ENCODE data around the gene EFNA1.

Gene EFNA1

GRCh38 chr1:155172732-155173477, 45.2 kb downstream of the EFNA1 start, which contains the start of gene KRTCAP2:
Gene KRTCAP2, minus strand, starts transcription at chr1:155173304. Its CDS starts 80 bp downstream, at chr1:155173224.
- H3K27ac ChIP-seq (ENCODE audit: low read length): peak within 1 kb of the TSS; percentile 97
- peaks cover 1 to 29% of the 10 kb centered on the region in 2 donors for H3K4me1 ChIP-seq (ENCODE audit: control insufficient read depth in 1 of 2, insufficient read depth in 2 of 2, low read length in 2 of 2)
- H3K9me3 ChIP-seq (ENCODE audit: control insufficient read depth in 1 of 2, low read length in 2 of 2): no peaks in the 10 kb centered on the region
- H3K27me3 ChIP-seq (ENCODE audit: low read depth, low read length): peaks cover 11% of the 10 kb centered on the region
- H3K36me3 ChIP-seq (ENCODE audit: control insufficient read depth in 1 of 2, insufficient read depth in 2 of 2, low read length in 2 of 2): peaks cover 17 to 26% of the 10 kb centered on the region in 2 donors
- peak within 1 kb of the TSS; percentile 77 to 80 for H3K4me3 ChIP-seq (ENCODE audit: low read depth in 1 of 2, low read length in 2 of 2)

GRCh38 chr1:155173478-155174323, 46.0 kb downstream of the EFNA1 start, which contains the start of gene TRIM46:
Gene TRIM46, plus strand, starts transcription at chr1:155173849. Its CDS starts 118 bp downstream, at chr1:155173967.
- H3K9me3 ChIP-seq (ENCODE audit: control insufficient read depth in 1 of 2, low read length in 2 of 2): no peaks in the 10 kb centered on the region
- H3K36me3 ChIP-seq (ENCODE audit: control insufficient read depth in 1 of 2, insufficient read depth in 2 of 2, low read length in 2 of 2): peaks cover 16 to 24% of the 10 kb centered on the region in 2 donors
- peak within 1 kb of the TSS; percentile 77 to 80 for H3K4me3 ChIP-seq (ENCODE audit: low read depth in 1 of 2, low read length in 2 of 2)
- H3K27me3 ChIP-seq (ENCODE audit: low read depth, low read length): peaks cover 11% of the 10 kb centered on the region
- H3K27ac ChIP-seq (ENCODE audit: low read length): peak within 1 kb of the TSS; percentile 97
- peaks cover 0 to 26% of the 10 kb centered on the region in 2 donors for H3K4me1 ChIP-seq (ENCODE audit: control insufficient read depth in 1 of 2, insufficient read depth in 2 of 2, low read length in 2 of 2)

- H3K36me3 ChIP-seq (ENCODE audit: control insufficient read depth in 1 of 2, insufficient read depth in 2 of 2, low read length in 2 of 2): peaks cover 7 to 15% of the 10 kb centered on the region in 2 donors
- peak overlapping the region in 1 of 2 donors; percentile 77 for H3K4me3 ChIP-seq (ENCODE audit: low read depth in 1 of 2, low read length in 2 of 2)
- H3K9me3 ChIP-seq (ENCODE audit: control insufficient read depth in 1 of 2, low read length in 2 of 2): no peaks in the 10 kb centered on the region
- H3K4me1 ChIP-seq (ENCODE audit: control insufficient read depth in 1 of 2, insufficient read depth in 2 of 2, low read length in 2 of 2): peaks cover 0 to 26% of the 10 kb centered on the region in 2 donors
- no peak overlapping the region for H3K27ac ChIP-seq (ENCODE audit: low read length)
- H3K27me3 ChIP-seq (ENCODE audit: low read depth, low read length): peaks cover 11% of the 10 kb centered on the region
Observed at GRCh38 chr1:155174324-155175280, 46.9 kb downstream of the EFNA1 start.

- Histone ChIP-seq H3K4me1 (ENCODE audit: control insufficient read depth in 1 of 2, insufficient read depth in 2 of 2, low read length in 2 of 2) (peaks cover 0 to 26% of the 10 kb centered on the region in 2 donors), H3K27ac (ENCODE audit: low read length) (no peak overlapping the region), H3K9me3 (ENCODE audit: control insufficient read depth in 1 of 2, low read length in 2 of 2) (no peaks in the 10 kb centered on the region), H3K4me3 (ENCODE audit: low read depth in 1 of 2, low read length in 2 of 2) (no peak overlapping the region), H3K36me3 (ENCODE audit: control insufficient read depth in 1 of 2, insufficient read depth in 2 of 2, low read length in 2 of 2) (peaks cover 2 to 8% of the 10 kb centered on the region in 2 donors), H3K27me3 (ENCODE audit: low read depth, low read length) (peaks cover 11% of the 10 kb centered on the region)
Observed at GRCh38 chr1:155175281-155175926, 47.7 kb downstream of the EFNA1 start.

- Histone ChIP-seq H3K27ac (ENCODE audit: low read length) (no peak overlapping the region), H3K27me3 (ENCODE audit: low read depth, low read length) (peaks cover 11% of the 10 kb centered on the region), H3K4me1 (ENCODE audit: control insufficient read depth in 1 of 2, insufficient read depth in 2 of 2, low read length in 2 of 2) (peaks cover 0 to 26% of the 10 kb centered on the region in 2 donors), H3K4me3 (ENCODE audit: low read depth in 1 of 2, low read length in 2 of 2) (no peak overlapping the region), H3K36me3 (ENCODE audit: control insufficient read depth in 1 of 2, insufficient read depth in 2 of 2, low read length in 2 of 2) (peaks cover 0 to 3% of the 10 kb centered on the region in 2 donors), H3K9me3 (ENCODE audit: control insufficient read depth in 1 of 2, low read length in 2 of 2) (no peaks in the 10 kb centered on the region)
Observed at GRCh38 chr1:155175927-155176371, 48.3 kb downstream of the EFNA1 start.

- no peak overlapping the region for H3K27ac ChIP-seq (ENCODE audit: low read length)
- H3K9me3 ChIP-seq (ENCODE audit: control insufficient read depth in 1 of 2, low read length in 2 of 2): no peaks in the 10 kb centered on the region
- H3K36me3 ChIP-seq (ENCODE audit: control insufficient read depth in 1 of 2, insufficient read depth in 2 of 2, low read length in 2 of 2): no peaks in the 10 kb centered on the region
- H3K4me1 ChIP-seq (ENCODE audit: control insufficient read depth in 1 of 2, insufficient read depth in 2 of 2, low read length in 2 of 2): peaks cover 0 to 25% of the 10 kb centered on the region in 2 donors
- H3K27me3 ChIP-seq (ENCODE audit: low read depth, low read length): peaks cover 11% of the 10 kb centered on the region
- H3K4me3 ChIP-seq (ENCODE audit: low read depth in 1 of 2, low read length in 2 of 2): no peak overlapping the region
Observed at GRCh38 chr1:155176544-155177071, 48.9 kb downstream of the EFNA1 start.

GRCh38 chr1:155177192-155177917, 49.7 kb downstream of the EFNA1 start:
- no peaks in the 10 kb centered on the region for H3K36me3 ChIP-seq (ENCODE audit: control insufficient read depth in 1 of 2, insufficient read depth in 2 of 2, low read length in 2 of 2)
- H3K27ac ChIP-seq (ENCODE audit: low read length): no peak overlapping the region
- no peaks in the 10 kb centered on the region for H3K9me3 ChIP-seq (ENCODE audit: control insufficient read depth in 1 of 2, low read length in 2 of 2)
- peaks cover 0 to 18% of the 10 kb centered on the region in 2 donors for H3K4me1 ChIP-seq (ENCODE audit: control insufficient read depth in 1 of 2, insufficient read depth in 2 of 2, low read length in 2 of 2)
- H3K27me3 ChIP-seq (ENCODE audit: low read depth, low read length): peaks cover 11% of the 10 kb centered on the region
- H3K4me3 ChIP-seq (ENCODE audit: low read depth in 1 of 2, low read length in 2 of 2): no peak overlapping the region

GRCh38 chr1:155177918-155178281, 50.2 kb downstream of the EFNA1 start:
- peaks cover 0 to 14% of the 10 kb centered on the region in 2 donors for H3K4me1 ChIP-seq (ENCODE audit: control insufficient read depth in 1 of 2, insufficient read depth in 2 of 2, low read length in 2 of 2)
- no peaks in the 10 kb centered on the region for H3K36me3 ChIP-seq (ENCODE audit: control insufficient read depth in 1 of 2, insufficient read depth in 2 of 2, low read length in 2 of 2)
- H3K9me3 ChIP-seq (ENCODE audit: control insufficient read depth in 1 of 2, low read length in 2 of 2): no peaks in the 10 kb centered on the region
- peaks cover 11% of the 10 kb centered on the region for H3K27me3 ChIP-seq (ENCODE audit: low read depth, low read length)
- H3K4me3 ChIP-seq (ENCODE audit: low read depth in 1 of 2, low read length in 2 of 2): no peak overlapping the region
- no peak overlapping the region for H3K27ac ChIP-seq (ENCODE audit: low read length)

GRCh38 chr1:155178441-155179111, 50.9 kb downstream of the EFNA1 start:
- Histone ChIP-seq H3K9me3 (ENCODE audit: control insufficient read depth in 1 of 2, low read length in 2 of 2) (no peaks in the 10 kb centered on the region), H3K4me1 (ENCODE audit: control insufficient read depth in 1 of 2, insufficient read depth in 2 of 2, low read length in 2 of 2) (peaks cover 0 to 11% of the 10 kb centered on the region in 2 donors), H3K36me3 (ENCODE audit: control insufficient read depth in 1 of 2, insufficient read depth in 2 of 2, low read length in 2 of 2) (no peaks in the 10 kb centered on the region), H3K27me3 (ENCODE audit: low read depth, low read length) (peaks cover 11% of the 10 kb centered on the region), H3K4me3 (ENCODE audit: low read depth in 1 of 2, low read length in 2 of 2) (no peak overlapping the region), H3K27ac (ENCODE audit: low read length) (no peak overlapping the region)

Measured in muscle layer of duodenum (tissue), 2 donors.